ENCODE data around the gene CTSC. TPM values are rescaled to one million over a fixed set of nuclear protein-coding genes. Genes with fewer than 3 reads are reported as not detected.

CTSC gene
- total and polyA plus RNA-seq, 7 experiments from 2014 or later, result 26.9 to 174 (median 86.6) TPM

- Mint-ChIP-seq H3K4me3 (no peak overlapping the region), H3K9me3 (peaks cover 0 to 3% (median 0%) of the 10 kb centered on the region in 11 donors), H3K4me1 (peaks cover 0 to 2% (median 0%) of the 10 kb centered on the region in 7 donors), H3K27ac (no peak overlapping the region), H3K27me3 (no peaks in the 10 kb centered on the region), H3K36me3 (peaks cover 4 to 26% (median 18%) of the 10 kb centered on the region in 5 donors)
- Histone ChIP-seq H3K9me3 (ENCODE audit: control insufficient read depth in 2 of 3, low read length in 3 of 3) (no peaks in the 10 kb centered on the region), H3K4me1 (ENCODE audit: control insufficient read depth in 2 of 2, insufficient read depth in 2 of 2, low read length in 2 of 2) (no peaks in the 10 kb centered on the region), H3K27ac (ENCODE audit: low read depth, low read length) (no peak overlapping the region), H3K27me3 (ENCODE audit: control insufficient read depth in 2 of 2, insufficient read depth in 2 of 2, low read length in 2 of 2) (no peaks in the 10 kb centered on the region), H3K36me3 (ENCODE audit: control insufficient read depth in 2 of 3, insufficient read depth in 3 of 3, low read length in 3 of 3) (no peaks in the 10 kb centered on the region), H3K4me3 (ENCODE audit: low read length) (no peak overlapping the region)
- DNase-seq, result no peak
- no peak for ATAC-seq
- ChIA-PET CTCF (no interaction called here), POLR2A (no interaction called here)
- intact Hi-C loops (cut with micrococcal nuclease), result no loop called here
Observed at GRCh38 chr11:88277349-88277915, 60.1 kb downstream of the CTSC start.

- no peak overlapping the region for H3K27ac ChIP-seq (ENCODE audit: low read depth, low read length)
Observed at GRCh38 chr11:88275636-88276035, 61.9 kb downstream of the CTSC start.

GRCh38 chr11:88266919-88267318, 70.6 kb downstream of the CTSC start:
- Mint-ChIP-seq H3K4me1 (peaks cover 0 to 6% (median 0%) of the 10 kb centered on the region in 7 donors), H3K27ac (no peak overlapping the region), H3K27me3 (no peaks in the 10 kb centered on the region), H3K4me3 (no peak overlapping the region), H3K36me3 (peaks cover 18 to 69% (median 43%) of the 10 kb centered on the region in 5 donors), H3K9me3 (peaks cover 0 to 18% (median 7%) of the 10 kb centered on the region in 11 donors)
- Histone ChIP-seq H3K27me3 (ENCODE audit: control insufficient read depth in 2 of 2, insufficient read depth in 2 of 2, low read length in 2 of 2) (no peaks in the 10 kb centered on the region), H3K36me3 (ENCODE audit: control insufficient read depth in 2 of 3, insufficient read depth in 3 of 3, low read length in 3 of 3) (peaks cover 0 to 9% (median 0%) of the 10 kb centered on the region in 3 experiments), H3K9me3 (ENCODE audit: control insufficient read depth in 2 of 3, low read length in 3 of 3) (peaks cover 0 to 6% (median 0%) of the 10 kb centered on the region in 3 experiments), H3K4me3 (ENCODE audit: low read length) (no peak overlapping the region), H3K27ac (ENCODE audit: low read depth, low read length) (no peak overlapping the region), H3K4me1 (ENCODE audit: control insufficient read depth in 2 of 2, insufficient read depth in 2 of 2, low read length in 2 of 2) (no peaks in the 10 kb centered on the region)
- CTCF ChIA-PET, result no interaction called here
- ATAC-seq (no peak), DNase-seq (no peak)
- POLR2A ChIA-PET, result no interaction called here
- intact Hi-C loops (cut with micrococcal nuclease), result no loop called here

More at GRCh38 chr11:88275636-88276035, 61.9 kb downstream of the CTSC start:
- intact Hi-C loops (cut with micrococcal nuclease), result no loop called here
- Histone ChIP-seq H3K27me3 (ENCODE audit: control insufficient read depth in 2 of 2, insufficient read depth in 2 of 2, low read length in 2 of 2) (no peaks in the 10 kb centered on the region), H3K4me1 (ENCODE audit: control insufficient read depth in 2 of 2, insufficient read depth in 2 of 2, low read length in 2 of 2) (no peaks in the 10 kb centered on the region), H3K9me3 (ENCODE audit: control insufficient read depth in 2 of 3, low read length in 3 of 3) (no peaks in the 10 kb centered on the region), H3K4me3 (ENCODE audit: low read length) (no peak overlapping the region), H3K36me3 (ENCODE audit: control insufficient read depth in 2 of 3, insufficient read depth in 3 of 3, low read length in 3 of 3) (no peaks in the 10 kb centered on the region)
- Mint-ChIP-seq H3K4me3 (no peak overlapping the region), H3K27ac (no peak overlapping the region), H3K27me3 (no peaks in the 10 kb centered on the region), H3K4me1 (peaks cover 0 to 2% (median 0%) of the 10 kb centered on the region in 7 donors), H3K36me3 (peaks cover 4 to 23% (median 15%) of the 10 kb centered on the region in 5 donors), H3K9me3 (peaks cover 0 to 3% (median 0%) of the 10 kb centered on the region in 11 donors)
- DNase-seq (no peak), ATAC-seq (no peak)
- ChIA-PET POLR2A (no interaction called here), CTCF (no interaction called here)

- no peak overlapping the region for H3K27ac ChIP-seq (ENCODE audit: low read depth, low read length)
- H3K9me3 Mint-ChIP-seq, result peaks cover 0 to 26% (median 13%) of the 10 kb centered on the region in 11 donors
- peaks cover 0 to 9% (median 0%) of the 10 kb centered on the region in 3 experiments for H3K36me3 ChIP-seq (ENCODE audit: control insufficient read depth in 2 of 3, insufficient read depth in 3 of 3, low read length in 3 of 3)
- ChIA-PET CTCF (no interaction called here), POLR2A (no interaction called here)
- no peaks in the 10 kb centered on the region for H3K4me1 ChIP-seq (ENCODE audit: control insufficient read depth in 2 of 2, insufficient read depth in 2 of 2, low read length in 2 of 2)
- H3K27ac Mint-ChIP-seq, result no peak overlapping the region
- H3K4me3 Mint-ChIP-seq, result no peak overlapping the region
- DNase-seq (no peak), ATAC-seq (no peak)
- peaks cover 25 to 72% (median 50%) of the 10 kb centered on the region in 5 donors for H3K36me3 Mint-ChIP-seq
- peaks cover 0 to 7% (median 5%) of the 10 kb centered on the region in 3 experiments for H3K9me3 ChIP-seq (ENCODE audit: control insufficient read depth in 2 of 3, low read length in 3 of 3)
- no peaks in the 10 kb centered on the region for H3K27me3 Mint-ChIP-seq
- no peaks in the 10 kb centered on the region for H3K27me3 ChIP-seq (ENCODE audit: control insufficient read depth in 2 of 2, insufficient read depth in 2 of 2, low read length in 2 of 2)
- intact Hi-C loops (cut with micrococcal nuclease), result no loop called here
- peaks cover 0 to 6% (median 0%) of the 10 kb centered on the region in 7 donors for H3K4me1 Mint-ChIP-seq
- H3K4me3 ChIP-seq (ENCODE audit: low read length), result no peak overlapping the region
Observed at GRCh38 chr11:88266157-88266556, 71.4 kb downstream of the CTSC start.

- Histone ChIP-seq H3K27ac (ENCODE audit: low read depth, low read length) (no peak overlapping the region), H3K36me3 (ENCODE audit: control insufficient read depth in 2 of 3, insufficient read depth in 3 of 3, low read length in 3 of 3) (peaks cover 0 to 4% (median 0%) of the 10 kb centered on the region in 3 experiments), H3K27me3 (ENCODE audit: control insufficient read depth in 2 of 2, insufficient read depth in 2 of 2, low read length in 2 of 2) (no peaks in the 10 kb centered on the region), H3K9me3 (ENCODE audit: control insufficient read depth in 2 of 3, low read length in 3 of 3) (peaks cover 4 to 22% (median 12%) of the 10 kb centered on the region in 3 experiments), H3K4me3 (ENCODE audit: low read length) (no peak overlapping the region), H3K4me1 (ENCODE audit: control insufficient read depth in 2 of 2, insufficient read depth in 2 of 2, low read length in 2 of 2) (no peaks in the 10 kb centered on the region)
- peaks cover 35 to 79% (median 45%) of the 10 kb centered on the region in 11 donors for H3K9me3 Mint-ChIP-seq
- ATAC-seq (no peak), DNase-seq (no peak)
- CTCF ChIA-PET, result no interaction called here
- peaks cover 0 to 3% (median 0%) of the 10 kb centered on the region in 7 donors for H3K4me1 Mint-ChIP-seq
- H3K4me3 Mint-ChIP-seq, result no peak overlapping the region
- POLR2A ChIA-PET, result no interaction called here
- intact Hi-C loops (cut with micrococcal nuclease), result no loop called here
- H3K36me3 Mint-ChIP-seq, result peaks cover 22 to 41% (median 35%) of the 10 kb centered on the region in 5 donors
- H3K27ac Mint-ChIP-seq, result no peak overlapping the region
- H3K27me3 Mint-ChIP-seq, result no peaks in the 10 kb centered on the region
Observed at GRCh38 chr11:88259431-88259830, 78.1 kb downstream of the CTSC start.

- no peaks in the 10 kb centered on the region for H3K27me3 ChIP-seq (ENCODE audit: control insufficient read depth in 2 of 2, insufficient read depth in 2 of 2, low read length in 2 of 2)
- H3K4me3 ChIP-seq (ENCODE audit: low read length), result no peak overlapping the region
- H3K4me1 Mint-ChIP-seq, result peaks cover 0 to 3% (median 0%) of the 10 kb centered on the region in 7 donors
- H3K36me3 Mint-ChIP-seq, result peaks cover 0 to 8% (median 6%) of the 10 kb centered on the region in 5 donors
- H3K9me3 ChIP-seq (ENCODE audit: control insufficient read depth in 2 of 3, low read length in 3 of 3), result no peaks in the 10 kb centered on the region
- no peak overlapping the region for H3K4me3 Mint-ChIP-seq
- CTCF ChIA-PET, result no interaction called here
- H3K27me3 Mint-ChIP-seq, result no peaks in the 10 kb centered on the region
- no peaks in the 10 kb centered on the region for H3K36me3 ChIP-seq (ENCODE audit: control insufficient read depth in 2 of 3, insufficient read depth in 3 of 3, low read length in 3 of 3)
- H3K9me3 Mint-ChIP-seq, result peaks cover 2 to 29% (median 6%) of the 10 kb centered on the region in 11 donors
- intact Hi-C loops (cut with micrococcal nuclease), result no loop called here
- no peaks in the 10 kb centered on the region for H3K4me1 ChIP-seq (ENCODE audit: control insufficient read depth in 2 of 2, insufficient read depth in 2 of 2, low read length in 2 of 2)
- POLR2A ChIA-PET, result no interaction called here
- ATAC-seq (no peak), DNase-seq (no peak)
- H3K27ac Mint-ChIP-seq, result no peak overlapping the region
- no peak overlapping the region for H3K27ac ChIP-seq (ENCODE audit: low read depth, low read length)
Observed at GRCh38 chr11:88252208-88252607, 85.3 kb downstream of the CTSC start.

Data from naive thymus-derived CD4-positive, alpha-beta T cell (primary cell).